IPS-NIHi7 (cell line): ENCODE measurements around the gene MPHOSPH8.
A peak's percentile ranks its signal among the peaks of the same experiment; 100 is the strongest.
"Not testable (repeated sequence)": the region's sequence is repeated elsewhere in the genome, so short reads cannot be mapped to it uniquely, and the experiment has no call there.

ENCODE experiments used
- DNase-seq: peaks from one replicate; pipeline ENCODE4 v3.0.0; 2012; ENCODE audit warnings: mixed read lengths; ENCODE audit errors: extremely low spot score

The MPHOSPH8 gene

DNA sequence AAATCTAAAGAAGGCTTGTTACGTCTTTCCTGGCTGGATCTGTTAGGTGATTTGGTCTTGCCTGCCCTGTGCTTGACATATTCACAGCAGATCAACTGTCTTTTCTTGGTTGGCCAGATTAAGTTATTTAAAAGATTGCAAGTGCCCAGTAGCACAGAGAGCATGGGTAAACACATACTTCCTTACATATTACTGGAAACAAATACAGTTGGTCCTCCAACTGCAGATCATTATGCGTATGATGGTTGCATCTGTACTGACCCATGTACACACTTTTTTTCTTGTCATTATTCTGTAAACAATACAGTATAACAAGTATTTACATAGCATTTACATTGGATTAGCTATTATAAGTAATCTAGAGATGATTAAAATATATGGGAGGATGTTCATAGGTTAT lies 9.2 kb upstream of the MPHOSPH8 start:
- no peak for DNase-seq

DNA sequence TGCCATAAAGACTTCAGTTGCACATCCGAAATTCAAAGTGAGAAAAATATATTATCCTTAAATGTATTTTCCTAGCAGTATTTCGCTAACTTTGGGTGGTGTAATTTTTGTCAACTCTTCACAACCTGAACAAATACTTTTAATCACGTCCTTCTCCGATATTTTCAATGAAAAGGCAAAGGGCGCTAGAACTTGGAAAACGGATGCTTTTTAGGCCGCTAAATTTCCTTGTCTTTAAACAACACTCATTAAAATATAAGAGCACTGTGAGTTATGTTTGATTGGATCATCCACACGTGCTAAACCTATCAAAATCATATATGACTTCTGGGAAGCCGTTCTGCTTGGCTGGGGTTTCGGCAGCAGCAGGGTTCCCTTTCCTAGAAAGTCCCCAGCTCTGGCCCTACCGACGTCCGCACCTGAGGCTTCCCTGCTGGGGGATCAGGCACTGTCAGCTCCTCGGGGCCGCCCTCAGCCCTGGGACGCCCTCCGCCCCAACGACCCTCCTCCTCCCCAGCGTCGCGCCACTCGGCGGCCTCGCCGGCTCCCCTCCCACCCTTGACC lies 462 bp upstream of the MPHOSPH8 start:
- DNase-seq, result no peak

DNA sequence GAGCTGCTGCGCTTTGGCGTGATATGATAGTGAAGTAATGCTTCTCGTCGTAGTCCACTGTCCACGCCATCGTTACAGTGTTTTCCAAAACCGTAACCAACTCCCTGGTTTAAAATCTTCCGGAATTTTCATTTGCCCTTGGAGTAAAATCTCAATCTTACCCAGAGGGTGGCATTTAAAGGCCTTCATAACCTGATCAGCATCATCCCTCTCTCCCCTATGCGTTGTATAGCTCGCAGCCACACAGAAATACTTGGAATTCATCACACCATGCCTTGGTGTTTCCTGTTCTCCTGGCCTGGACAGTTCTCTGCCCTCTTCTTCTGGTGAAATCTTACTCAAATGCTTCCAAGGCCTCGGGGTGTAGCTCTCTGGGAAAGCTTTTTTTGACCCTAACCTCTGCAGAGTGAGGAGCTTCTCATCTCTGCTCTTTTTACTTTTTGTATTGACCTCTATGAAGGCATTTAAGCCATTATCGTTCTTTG lies 839 bp downstream of the MPHOSPH8 start:
- peak; percentile 16 for DNase-seq

DNA sequence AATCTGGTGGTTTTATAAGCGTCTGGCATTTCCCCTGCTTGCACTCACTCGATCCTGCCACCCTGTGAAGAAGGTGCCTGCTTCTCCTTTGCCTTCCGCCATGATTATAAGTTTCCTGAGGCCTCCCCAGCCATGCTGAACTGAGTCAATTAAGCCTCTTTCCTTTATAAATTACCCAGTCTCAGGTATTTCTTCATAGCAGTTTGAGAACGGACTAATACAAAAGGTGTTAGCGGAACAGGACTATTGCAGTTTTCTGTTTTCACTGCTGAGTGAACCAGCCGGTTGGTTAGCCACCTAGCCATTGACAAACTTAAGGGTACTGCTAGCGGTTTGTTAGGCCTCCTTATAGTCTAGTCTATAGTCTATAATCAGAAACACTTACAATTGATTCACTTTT lies 2.5 kb downstream of the MPHOSPH8 start:
- DNase-seq, result not testable (repeated sequence)

DNA sequence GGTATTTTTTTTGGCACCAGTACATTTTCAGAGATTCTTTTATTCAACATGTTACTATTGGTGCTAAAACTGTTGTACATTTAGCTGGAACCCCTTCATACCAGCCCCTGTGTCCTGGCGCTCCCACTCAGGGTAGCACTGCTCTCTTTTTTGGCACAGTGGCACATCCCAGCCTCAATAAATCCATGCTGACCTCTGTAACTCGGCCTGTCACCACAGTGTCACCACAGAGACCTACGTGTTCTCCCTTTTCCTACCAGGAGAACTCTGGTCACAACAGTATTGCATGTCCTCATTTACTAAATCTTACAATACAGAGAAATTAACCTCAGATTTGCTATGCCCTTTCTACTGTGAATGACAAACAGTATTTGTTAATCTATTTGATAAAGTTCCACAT lies 10.2 kb downstream of the MPHOSPH8 start:
- DNase-seq, result no peak

DNA sequence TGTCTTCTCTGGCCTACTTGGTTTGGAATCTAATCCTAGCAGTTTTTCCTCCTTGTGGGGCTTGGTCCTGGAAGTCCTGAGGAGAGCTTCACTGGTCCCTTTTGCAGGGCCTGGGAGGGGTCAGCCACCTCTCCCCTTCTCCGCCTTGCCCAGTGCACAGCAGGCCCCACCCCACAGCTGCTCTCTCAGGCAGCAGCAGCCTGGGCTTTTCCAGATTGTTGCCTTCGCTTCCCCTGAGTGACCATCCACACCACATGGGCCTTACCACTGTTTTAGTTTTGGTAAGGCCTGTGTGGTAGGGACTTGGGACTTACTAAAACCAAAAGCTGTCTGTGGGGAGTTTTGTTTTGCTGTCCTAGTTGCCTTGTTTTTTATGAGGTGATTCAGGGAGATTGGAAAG lies 11.5 kb downstream of the MPHOSPH8 start:
- no peak for DNase-seq

DNA sequence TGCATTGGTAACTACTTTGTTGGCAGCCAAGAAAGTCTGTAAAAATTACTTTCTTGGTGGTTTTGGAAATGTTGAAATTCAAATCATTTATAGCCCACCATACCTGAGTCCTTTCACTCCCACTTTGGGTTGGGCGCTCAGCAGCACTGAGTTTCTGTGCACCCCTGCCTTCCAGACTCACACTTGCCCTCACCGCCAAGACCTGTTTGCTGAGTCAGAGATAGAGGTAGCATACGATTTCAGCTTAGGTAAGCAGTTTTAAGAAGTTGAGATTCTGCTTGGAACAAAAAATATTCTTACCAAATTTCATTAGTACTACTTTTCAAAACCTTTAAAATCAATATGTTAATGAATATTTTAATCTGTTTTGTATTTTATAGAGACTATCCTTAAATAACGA lies 12.6 kb downstream of the MPHOSPH8 start:
- no peak for DNase-seq

DNA sequence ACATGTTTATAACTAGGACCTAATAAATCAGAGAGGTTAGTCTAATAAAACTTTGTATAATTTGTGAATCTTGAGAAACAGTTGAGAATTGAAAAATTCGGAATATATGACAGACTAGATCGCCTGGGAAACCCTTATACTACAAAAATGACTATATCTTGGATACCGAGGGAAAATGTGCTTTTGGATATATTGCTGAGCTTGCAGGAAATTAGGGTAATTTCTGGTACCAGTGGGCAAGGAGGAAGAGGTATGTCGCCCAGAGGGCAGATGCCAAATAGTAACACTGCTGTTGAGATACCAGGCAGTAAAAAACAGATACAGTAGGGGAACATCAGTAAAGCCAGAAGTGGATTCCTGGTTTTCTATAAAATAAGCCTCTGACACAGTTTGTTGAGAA lies 17.3 kb downstream of the MPHOSPH8 start:
- no peak for DNase-seq

DNA sequence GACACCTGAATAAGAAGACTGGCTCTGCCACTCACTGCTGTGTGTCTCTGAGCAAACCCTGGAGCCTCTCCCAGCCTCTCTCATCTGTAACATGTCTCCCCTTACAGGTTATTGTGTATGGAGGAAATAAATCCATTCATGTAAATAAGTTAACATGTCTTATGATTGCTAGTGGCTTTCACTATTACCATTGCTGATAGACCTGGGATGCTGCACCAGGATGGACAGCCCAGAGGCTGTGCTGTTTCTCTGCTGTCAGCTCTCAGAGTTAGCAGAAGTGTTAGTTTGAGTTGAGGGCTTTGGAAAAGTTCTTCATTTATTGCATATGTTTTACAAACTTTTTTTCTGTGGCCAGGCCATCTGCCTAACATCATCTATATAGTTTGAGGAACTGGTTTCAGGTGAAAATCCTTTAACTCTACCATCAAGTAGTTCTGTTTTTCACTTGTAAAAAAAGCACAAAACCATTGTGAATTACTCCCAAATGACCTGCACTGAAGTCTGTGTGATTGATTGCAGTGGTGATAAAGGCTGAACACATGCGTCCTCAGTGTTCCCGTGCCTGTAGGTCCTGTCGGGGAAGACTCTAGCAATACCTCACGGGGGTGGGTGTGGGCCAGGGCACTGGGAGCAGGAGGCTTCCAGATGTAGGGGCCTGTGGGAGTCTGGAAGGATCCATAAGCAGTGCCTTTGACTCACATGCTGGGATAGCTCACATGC lies 24.6 kb downstream of the MPHOSPH8 start:
- DNase-seq, result no peak

DNA sequence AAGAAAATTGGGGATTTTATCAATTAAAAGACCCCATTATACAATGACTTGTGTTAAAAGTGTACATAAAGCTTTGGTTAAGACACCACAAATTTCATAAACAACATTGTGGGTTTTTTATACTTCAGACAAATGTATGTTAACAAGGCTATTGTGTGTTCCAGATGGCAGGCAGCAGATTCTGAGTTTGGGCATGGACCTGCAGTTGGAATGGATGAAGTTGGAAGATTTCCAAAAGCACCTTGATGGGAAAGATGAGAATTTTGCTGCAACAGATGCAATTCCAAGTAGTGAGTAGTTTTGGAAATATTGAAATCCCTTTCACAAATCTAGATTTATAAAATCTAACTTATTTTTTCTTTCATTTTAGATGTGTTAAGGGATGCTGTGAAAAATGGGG lies 25.4 kb downstream of the MPHOSPH8 start:
- no peak for DNase-seq

DNA sequence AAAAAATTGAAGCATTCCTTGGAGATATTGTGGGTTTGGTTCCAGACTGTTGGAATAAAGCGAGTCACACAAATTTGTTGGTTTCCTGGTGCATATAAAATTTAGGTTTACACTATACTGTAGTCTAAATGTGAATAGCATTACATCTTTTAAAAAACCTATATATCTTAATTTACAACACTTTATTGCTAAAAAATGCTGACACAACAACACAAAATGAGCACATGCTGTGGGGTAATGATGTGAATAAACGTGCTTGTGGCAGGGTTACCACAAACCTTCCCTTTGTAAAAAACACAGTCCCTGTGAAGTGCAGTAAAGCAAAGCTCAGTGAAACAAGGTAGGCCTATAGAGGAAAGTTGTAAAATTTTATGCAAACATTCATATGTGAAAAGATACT lies 27.7 kb downstream of the MPHOSPH8 start:
- no peak for DNase-seq

DNA sequence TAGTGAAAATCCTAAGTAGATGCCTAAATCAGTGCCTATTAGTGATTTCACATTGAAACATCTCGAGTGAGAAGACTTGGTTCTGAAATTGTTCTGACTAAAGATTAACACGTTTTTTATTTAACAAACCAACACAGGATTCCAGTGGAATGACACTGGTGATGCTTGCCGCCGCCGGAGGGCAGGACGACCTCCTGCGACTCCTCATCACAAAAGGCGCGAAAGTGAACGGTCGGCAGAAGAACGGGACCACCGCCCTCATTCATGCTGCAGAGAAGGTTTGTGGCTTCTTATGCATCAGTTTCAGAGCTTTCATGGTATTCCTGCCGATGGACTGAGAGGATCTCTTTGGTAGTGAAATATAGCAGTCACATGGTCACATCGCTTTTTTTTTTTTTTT lies 28.1 kb downstream of the MPHOSPH8 start:
- DNase-seq, result no peak

DNA sequence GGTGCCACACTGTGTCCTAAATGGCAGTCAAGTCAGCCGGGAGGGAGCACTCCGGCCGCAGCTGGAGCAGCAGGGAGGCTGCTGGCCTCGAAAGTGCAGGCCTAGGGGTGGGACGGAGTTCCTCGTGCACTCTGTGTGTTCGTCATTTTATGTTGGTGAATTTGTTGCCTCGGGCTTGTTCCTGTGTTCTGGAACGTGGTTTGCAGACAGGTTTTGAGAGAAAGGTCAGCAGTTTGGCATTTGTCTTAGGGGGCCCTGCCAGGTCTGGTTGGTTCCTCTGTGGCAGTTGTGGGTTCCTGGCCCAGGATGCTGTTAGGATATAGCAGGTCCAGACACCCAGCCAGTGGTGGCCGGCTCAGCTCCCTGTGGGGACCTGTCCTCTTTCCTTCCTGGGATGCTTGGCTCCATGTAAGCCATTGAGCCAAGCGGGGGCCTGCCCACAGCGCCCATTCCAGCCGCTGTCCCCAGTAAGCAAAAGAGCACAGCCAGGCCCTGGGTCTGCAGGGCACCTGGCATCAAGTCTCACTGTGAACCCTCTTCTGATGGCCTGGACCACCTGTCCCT lies 30.0 kb downstream of the MPHOSPH8 start:
- DNase-seq, result no peak

DNA sequence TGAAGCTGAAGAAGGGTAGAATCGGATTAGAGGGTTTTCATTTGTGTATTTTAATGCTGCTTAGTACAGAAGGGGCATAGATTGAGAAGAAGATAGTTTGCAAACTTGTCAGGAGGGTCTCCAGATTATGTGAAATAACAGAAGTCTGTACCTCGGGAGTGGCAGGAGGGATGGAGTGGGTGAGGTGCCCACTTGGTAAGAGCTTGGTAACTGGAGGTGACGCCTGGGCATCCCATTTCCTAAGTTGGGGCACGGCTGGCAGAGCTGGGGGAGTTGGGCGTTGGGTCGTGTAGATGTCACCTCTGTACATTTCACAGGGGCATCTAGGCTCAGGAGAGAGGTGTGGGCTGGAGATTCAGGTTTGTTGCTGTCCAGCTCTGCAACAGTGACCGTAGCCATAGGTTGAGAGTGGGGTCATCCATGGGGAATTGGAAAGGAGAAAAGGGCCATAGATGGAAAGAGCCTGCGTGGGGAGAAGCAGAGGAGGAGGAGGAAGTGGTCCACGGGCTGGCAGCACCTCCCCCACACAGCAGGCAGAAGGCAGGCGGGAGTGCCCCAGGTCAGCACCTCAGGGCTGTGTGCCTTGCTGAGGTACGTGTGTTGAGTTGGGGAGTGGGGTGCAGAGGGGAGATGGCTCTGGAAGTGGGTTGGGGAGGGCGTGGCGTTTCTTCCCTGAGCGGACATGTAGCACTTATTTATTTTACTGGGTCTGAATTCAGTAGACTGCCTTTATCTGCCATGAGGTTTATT lies 31.2 kb downstream of the MPHOSPH8 start:
- no peak for DNase-seq

DNA sequence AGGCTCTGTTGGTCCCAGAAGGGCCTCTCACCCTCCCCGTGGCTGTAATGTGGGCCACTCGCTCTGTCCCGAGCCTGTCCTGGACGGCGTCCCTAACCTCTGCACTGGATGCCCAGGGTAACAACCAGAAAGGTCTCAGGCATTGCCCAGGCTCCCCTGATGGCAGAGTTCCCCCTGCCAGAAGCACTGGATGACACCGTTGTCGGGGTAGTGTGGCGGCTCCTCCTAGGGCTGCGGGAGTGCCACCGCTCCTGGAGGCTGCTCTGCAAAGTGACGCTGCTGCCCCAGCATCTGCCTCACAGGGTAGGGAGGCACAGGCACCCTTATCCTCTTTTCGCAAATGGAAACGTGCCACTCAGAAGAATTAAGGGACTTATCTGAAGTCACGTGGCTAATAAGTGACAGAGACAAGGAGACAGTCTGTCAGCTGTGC lies 32.0 kb downstream of the MPHOSPH8 start:
- DNase-seq, result no peak

DNA sequence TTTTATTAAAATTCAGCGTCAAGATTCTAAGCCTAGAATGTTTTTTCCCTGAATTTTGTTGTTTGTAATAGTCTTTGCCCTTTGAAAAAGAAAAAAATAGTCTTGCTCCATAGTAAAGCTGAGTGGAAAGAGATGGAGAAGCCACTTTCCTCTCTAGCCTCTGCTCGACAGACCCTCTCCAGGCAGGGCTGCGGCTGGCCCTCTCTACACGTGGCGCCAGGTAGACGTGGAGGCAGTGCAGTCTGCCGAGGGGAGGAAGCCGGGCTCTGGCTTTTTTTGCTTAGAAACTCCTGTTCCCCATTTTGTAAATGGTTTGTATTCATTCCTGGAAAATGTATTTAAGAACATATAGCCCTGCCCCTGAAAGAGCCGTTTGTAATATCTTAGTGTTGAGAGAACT lies 35.3 kb downstream of the MPHOSPH8 start:
- DNase-seq, result no peak

DNA sequence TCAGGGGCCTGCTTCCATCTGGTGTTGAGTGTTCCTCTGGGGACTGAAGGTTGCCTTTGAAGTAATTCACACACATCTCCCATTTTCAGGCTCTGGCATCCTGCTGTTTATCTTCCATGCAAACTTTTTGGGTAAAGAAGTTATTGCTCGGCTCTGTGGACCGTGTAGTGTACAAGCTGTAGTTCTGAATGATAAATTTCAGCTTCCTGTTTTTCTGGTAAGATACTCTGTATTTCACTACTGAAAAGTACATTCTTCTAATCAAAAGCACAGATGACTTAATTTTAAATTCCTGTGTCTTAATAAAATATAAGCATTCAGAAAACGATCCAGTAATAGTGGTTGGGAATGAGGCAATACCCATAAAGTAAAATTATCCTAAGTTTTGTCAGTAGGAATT lies 36.7 kb downstream of the MPHOSPH8 start:
- DNase-seq, result no peak

DNA sequence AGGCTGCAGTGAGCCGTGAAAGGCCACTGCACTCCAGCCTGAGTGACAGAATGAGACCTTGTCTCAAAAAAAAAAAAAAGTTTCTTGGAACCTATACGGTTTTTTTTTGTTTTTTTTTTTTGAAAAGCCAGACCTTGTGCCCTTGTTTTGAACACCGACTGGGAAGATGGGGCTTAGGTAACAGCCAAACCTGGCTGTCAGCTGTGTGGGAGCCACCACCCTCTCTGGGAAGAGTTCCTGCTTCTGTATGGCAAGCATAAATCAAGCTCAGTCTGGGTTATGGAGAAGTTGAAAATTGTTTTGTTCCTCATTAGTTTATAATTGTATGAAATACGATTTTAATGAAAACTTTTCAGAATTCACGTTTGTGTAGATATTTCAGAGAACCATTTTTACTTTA lies 39.5 kb downstream of the MPHOSPH8 start:
- DNase-seq, result no peak

DNA sequence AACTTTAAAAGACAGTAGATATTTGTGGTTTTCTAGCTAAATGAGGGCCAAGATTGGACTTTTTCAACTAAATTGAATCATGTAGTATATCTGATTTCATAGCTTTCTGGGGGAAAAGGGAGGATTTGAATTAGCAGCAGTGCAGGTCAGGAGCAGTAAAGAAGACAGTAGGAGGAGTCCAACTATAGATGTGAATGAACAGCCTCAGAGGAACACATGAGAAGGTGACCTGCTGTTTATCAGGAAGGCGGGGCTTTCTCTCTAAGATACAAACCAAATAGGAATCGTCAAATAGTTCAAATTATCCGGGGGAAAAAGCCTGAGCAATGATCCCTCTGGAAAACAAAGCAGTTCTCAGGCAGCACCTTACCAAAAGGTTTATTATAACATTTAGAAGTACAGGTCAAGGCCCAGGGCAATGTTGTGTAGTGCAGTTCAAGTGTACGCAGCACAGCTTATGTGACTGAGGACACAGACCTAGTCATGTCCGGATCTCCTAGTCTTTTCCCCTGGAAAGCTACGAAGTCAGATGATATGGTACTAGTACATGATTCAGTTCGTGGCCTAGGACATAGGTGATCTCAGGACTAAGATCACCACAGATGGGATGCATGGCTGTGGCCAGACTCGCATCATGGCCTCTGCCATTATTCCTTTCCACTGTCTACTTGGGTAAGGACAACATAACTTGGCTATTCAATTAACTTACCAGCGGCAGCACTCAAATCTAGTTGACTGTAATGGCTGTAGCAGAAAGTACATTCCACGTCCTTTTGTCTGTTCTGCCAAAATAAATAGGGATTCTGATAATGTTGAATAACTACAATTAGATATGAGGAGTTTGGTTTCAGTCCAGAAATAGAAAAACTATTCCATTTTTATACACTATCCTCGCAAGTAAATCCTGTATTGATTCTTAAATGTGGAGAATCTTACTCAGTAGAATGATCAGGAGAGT lies 40.3 kb downstream of the MPHOSPH8 start:
- DNase-seq, result no peak

DNA sequence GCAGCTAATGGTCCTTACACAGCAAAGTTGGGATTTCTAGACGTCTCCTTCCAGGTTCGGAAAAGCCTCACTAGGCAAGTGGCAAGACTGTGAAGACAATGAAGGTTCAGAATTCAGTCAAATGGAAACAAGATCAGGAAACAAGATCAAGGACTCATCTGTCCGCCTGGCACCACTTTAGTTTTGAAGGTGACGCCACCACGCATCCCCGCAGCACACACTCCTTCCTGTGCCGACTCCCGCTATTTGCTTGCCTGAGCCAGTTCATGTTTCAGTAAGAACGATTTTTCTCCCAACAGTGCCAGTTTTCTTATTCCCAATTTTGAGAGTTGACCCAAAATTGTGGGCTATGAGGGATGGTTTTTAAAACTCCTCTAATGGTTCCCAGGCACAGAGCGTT lies 41.4 kb downstream of the MPHOSPH8 start:
- DNase-seq, result no peak

DNA sequence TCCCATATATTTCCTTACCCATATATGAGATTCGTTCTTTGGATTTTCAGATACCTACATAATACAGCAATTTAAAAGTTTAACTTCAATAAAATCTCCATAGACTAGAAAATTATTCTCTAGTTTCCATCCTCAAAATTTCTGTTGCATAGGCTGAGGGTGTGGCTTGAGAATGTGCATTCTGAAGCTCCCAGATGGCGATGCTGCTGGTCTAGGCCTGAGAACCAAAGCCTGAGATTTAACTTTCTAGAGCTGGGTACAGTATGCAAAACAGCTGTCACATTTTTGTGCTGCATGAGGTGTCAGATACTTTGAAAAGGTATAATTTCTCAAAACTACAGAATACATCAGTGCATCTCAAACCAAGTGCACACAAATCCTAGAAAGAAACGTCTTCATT lies 42.7 kb downstream of the MPHOSPH8 start:
- no peak for DNase-seq

DNA sequence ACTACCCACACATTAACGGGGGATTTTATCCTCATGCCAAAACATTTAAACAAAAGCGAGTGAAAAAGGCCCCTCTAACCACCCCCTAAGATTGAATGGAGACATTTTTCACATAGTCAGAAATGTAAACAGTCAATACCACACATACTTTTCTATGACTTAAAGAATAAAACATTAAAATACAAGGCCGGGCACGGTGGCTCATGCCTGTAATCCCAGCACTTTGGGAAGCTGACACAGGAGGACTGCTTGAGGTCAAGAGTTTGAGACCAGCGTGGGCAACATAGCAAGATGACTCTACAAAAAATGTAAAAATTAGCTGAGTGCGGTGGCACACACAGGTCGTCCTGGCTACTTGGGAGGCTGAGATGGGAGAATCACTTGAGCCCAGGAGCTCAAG lies 47.3 kb downstream of the MPHOSPH8 start:
- DNase-seq, result no peak
